Measurements from ENCODE around the gene COMMD3. TPM values are rescaled to one million over a fixed set of nuclear protein-coding genes. Genes with fewer than 3 reads are reported as not detected.

COMMD3 gene
- polyA plus RNA-seq, 1 donor from 2014 or later: 272 TPM

GRCh38 chr10:22278441-22278782 is 37.8 kb upstream of the COMMD3 start:
- Histone ChIP-seq H3K27ac (ENCODE audit: low read length) (no peak overlapping the region), H3K9me3 (ENCODE audit: low read length) (no peaks in the 10 kb centered on the region), H3K36me3 (ENCODE audit: insufficient read depth, low read length) (no peaks in the 10 kb centered on the region), H3K9ac (ENCODE audit: low read length) (no peak overlapping the region), H4K20me1 (ENCODE audit: insufficient read depth) (no peaks in the 10 kb centered on the region), H2AFZ (ENCODE audit: low read depth, low read length) (no peak overlapping the region), H3K79me2 (replicated peaks; ENCODE audit: insufficient read depth, low read length) (no peaks in the 10 kb centered on the region), H3K4me2 (ENCODE audit: low read length) (no peak overlapping the region), H3K4me3 (ENCODE audit: low read length) (no peak overlapping the region), H3K9me2 (ENCODE audit: insufficient read depth, low read length) (no peaks in the 10 kb centered on the region), H3K27me3 (ENCODE audit: insufficient read depth, low read depth, low read length) (no peaks in the 10 kb centered on the region), H3F3A (ENCODE audit: insufficient read depth, low read length, poor library complexity, severe bottlenecking) (no peaks in the 10 kb centered on the region)
- TF ChIP-seq SMC3 (conservative IDR thresholded peaks at IDR 0.05; ENCODE audit: poor library complexity) (no peak), MXI1 (conservative IDR thresholded peaks at IDR 0.05; ENCODE audit: poor library complexity, severe bottlenecking) (no peak), TAF1 (IDR thresholded peaks at IDR 0.05; ENCODE audit: low read depth) (no peak), EP300 (conservative IDR thresholded peaks at IDR 0.05; ENCODE audit: poor library complexity, severe bottlenecking) (no peak), REST (IDR thresholded peaks at IDR 0.05; ENCODE audit: borderline replicate concordance) (no peak), RAD21 (conservative IDR thresholded peaks at IDR 0.05) (no peak), POLR2AphosphoS5 (IDR thresholded peaks at IDR 0.05) (no peak), EZH2 (IDR thresholded peaks at IDR 0.05; ENCODE audit: borderline replicate concordance, insufficient read depth, low read length, poor library complexity, severe bottlenecking) (no peak)
- TF ChIP-seq, protein P1, sequence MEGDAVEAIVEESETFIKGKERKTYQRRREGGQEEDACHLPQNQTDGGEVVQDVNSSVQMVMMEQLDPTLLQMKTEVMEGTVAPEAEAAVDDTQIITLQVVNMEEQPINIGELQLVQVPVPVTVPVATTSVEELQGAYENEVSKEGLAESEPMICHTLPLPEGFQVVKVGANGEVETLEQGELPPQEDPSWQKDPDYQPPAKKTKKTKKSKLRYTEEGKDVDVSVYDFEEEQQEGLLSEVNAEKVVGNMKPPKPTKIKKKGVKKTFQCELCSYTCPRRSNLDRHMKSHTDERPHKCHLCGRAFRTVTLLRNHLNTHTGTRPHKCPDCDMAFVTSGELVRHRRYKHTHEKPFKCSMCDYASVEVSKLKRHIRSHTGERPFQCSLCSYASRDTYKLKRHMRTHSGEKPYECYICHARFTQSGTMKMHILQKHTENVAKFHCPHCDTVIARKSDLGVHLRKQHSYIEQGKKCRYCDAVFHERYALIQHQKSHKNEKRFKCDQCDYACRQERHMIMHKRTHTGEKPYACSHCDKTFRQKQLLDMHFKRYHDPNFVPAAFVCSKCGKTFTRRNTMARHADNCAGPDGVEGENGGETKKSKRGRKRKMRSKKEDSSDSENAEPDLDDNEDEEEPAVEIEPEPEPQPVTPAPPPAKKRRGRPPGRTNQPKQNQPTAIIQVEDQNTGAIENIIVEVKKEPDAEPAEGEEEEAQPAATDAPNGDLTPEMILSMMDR (IDR thresholded peaks at IDR 0.05; ENCODE audit: poor library complexity, severe bottlenecking): no peak

DNA sequence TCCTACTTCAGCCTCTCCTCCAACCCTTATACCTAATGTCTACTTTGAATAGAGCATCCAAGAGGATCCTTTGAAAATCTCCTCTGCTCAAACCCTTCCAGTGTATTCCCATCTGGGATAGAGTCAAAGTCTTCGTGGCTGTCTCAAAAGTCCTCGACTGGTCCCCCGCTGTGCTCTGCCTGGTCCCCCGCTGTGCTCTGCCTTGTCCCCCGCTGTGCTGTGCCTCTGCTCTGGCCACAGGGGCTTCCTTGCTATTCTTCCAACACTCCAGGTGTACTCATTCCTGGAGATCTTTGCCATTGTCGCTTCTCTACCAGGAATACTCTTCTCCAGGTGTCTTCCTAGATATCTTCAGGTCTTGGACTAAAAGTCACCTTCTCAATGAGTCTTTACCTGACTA is 36.1 kb upstream of the COMMD3 start:
- H3K79me2 ChIP-seq (replicated peaks; ENCODE audit: insufficient read depth, low read length): no peaks in the 10 kb centered on the region
- H4K20me1 ChIP-seq (ENCODE audit: insufficient read depth): no peaks in the 10 kb centered on the region
- no peak for TF ChIP-seq EZH2 (IDR thresholded peaks at IDR 0.05; ENCODE audit: borderline replicate concordance, insufficient read depth, low read length, poor library complexity, severe bottlenecking)
- TF ChIP-seq MXI1 (conservative IDR thresholded peaks at IDR 0.05; ENCODE audit: poor library complexity, severe bottlenecking): no peak
- no peak for TF ChIP-seq POLR2AphosphoS5 (IDR thresholded peaks at IDR 0.05)
- TF ChIP-seq, protein P1 (IDR thresholded peaks at IDR 0.05; ENCODE audit: poor library complexity, severe bottlenecking): no peak
- no peak for TF ChIP-seq RAD21 (conservative IDR thresholded peaks at IDR 0.05)
- no peak for TF ChIP-seq SMC3 (conservative IDR thresholded peaks at IDR 0.05; ENCODE audit: poor library complexity)
- no peak for TF ChIP-seq REST (IDR thresholded peaks at IDR 0.05; ENCODE audit: borderline replicate concordance)
- no peak for TF ChIP-seq TAF1 (IDR thresholded peaks at IDR 0.05; ENCODE audit: low read depth)
- no peak for TF ChIP-seq EP300 (conservative IDR thresholded peaks at IDR 0.05; ENCODE audit: poor library complexity, severe bottlenecking)
- H3F3A ChIP-seq (ENCODE audit: insufficient read depth, low read length, poor library complexity, severe bottlenecking): no peaks in the 10 kb centered on the region
- H3K27ac ChIP-seq (ENCODE audit: low read length): no peak overlapping the region
- no peak overlapping the region for H3K4me2 ChIP-seq (ENCODE audit: low read length)
- no peaks in the 10 kb centered on the region for H3K9me3 ChIP-seq (ENCODE audit: low read length)
- no peak overlapping the region for H2AFZ ChIP-seq (ENCODE audit: low read depth, low read length)
- H3K27me3 ChIP-seq (ENCODE audit: insufficient read depth, low read depth, low read length): no peaks in the 10 kb centered on the region
- no peaks in the 10 kb centered on the region for H3K36me3 ChIP-seq (ENCODE audit: insufficient read depth, low read length)
- no peaks in the 10 kb centered on the region for H3K9me2 ChIP-seq (ENCODE audit: insufficient read depth, low read length)
- no peak overlapping the region for H3K9ac ChIP-seq (ENCODE audit: low read length)
- H3K4me3 ChIP-seq (ENCODE audit: low read length): no peak overlapping the region

All from neural cell (in vitro differentiated cells).